RCC 7860 (cell line): ENCODE measurements around the gene FCHO2.
A peak's percentile ranks its signal among the peaks of the same experiment; 100 is the strongest.

Experiments used
- DNase-seq: peaks from one replicate; pipeline ENCODE4 v3.0.0-alpha.2; 2015; ENCODE audit warnings: low spot score
- FAIRE-seq: peaks from 2 replicates; lab custom pipeline; 2012; peaks lifted over from hg19 to GRCh38; lab: Jason Lieb, UNC

The FCHO2 gene

DNA sequence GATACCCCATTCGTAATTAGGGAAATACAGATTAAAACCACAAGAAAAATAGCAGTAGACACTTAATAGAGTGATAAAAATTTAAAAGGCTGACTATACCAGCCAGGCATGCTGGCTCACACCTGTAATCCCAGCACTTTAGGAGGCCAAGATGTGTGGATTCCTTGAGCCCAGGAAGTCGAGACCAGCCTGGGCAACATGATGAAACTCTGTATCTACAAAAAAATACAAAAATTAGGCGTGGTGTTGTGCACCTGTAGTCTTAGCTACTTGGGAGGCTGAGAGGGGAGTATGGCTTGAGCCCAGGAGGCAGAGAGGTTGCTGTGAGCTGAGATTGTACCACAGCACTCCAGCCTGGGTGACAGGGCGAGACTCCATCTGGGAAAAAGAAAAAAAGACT is 72.0 kb downstream of the FCHO2 start:
- DNase-seq (no peak), FAIRE-seq (no peak)

DNA sequence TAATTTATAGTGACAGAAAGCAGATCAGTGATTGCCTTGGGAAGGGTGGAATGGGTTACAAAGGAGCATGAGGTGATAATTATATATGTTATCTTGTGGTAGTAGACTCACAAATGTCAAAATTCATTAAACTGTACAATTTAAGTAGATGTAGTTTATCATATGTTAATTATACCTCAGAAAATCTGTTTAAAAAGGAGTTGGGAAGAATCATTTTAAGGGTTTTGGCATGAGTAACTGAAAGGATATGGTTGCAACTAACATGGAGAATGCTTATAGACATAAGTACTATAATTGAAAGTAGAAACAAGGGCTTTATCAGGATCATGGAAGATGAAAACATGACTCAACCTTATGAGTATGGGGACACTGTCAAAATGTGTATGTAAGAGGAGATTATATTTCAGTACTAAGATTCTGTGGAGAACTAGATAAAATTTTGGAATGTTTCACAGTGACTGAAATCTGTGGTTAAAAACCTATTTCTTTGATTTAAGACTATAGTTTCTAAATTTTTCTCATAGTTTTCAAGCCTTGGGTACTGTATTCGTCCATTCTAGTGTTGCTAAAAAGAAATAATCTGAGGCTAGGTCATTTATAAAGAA is 73.3 kb downstream of the FCHO2 start:
- DNase-seq (no peak), FAIRE-seq (no peak)

DNA sequence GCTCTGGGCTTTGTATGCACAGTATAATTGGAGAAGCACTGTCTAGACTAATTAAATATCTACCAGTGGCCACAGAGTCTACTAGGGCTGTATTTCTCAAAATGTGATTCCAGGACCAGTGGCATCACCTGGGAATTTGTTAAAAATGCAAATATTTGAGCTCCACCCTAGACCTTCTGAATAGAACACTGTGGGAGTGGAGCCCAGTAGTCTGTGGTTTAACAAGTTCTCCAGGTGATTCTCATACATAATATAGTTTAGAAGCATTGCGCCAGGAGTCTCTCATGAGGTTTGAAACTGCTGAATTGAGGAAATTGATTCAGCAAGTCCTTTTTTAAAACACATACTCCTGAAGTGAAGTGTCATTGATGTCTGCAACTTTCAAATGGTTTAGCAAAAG is 74.7 kb downstream of the FCHO2 start:
- FAIRE-seq: no peak
- DNase-seq: no peak

DNA sequence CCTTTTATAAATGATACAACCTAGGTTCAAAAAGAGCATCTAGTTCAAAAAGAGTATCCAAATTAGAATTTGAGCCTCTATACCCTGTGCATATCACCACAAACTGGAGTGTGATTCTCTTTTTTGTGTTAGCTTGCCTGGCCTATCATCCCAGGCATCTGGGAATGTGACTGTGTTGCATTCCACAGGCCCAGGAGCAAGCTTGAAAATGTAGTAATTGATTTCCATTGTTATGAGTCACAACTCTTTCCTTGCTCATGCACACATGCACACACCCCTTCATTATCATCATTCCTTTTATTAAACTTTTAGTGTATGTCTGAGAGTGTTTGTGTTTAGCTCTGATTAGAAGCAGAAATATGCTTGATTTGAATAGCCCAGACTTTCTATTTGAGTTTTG is 75.2 kb downstream of the FCHO2 start:
- DNase-seq (peak; percentile 49), FAIRE-seq (peak; percentile 79)

DNA sequence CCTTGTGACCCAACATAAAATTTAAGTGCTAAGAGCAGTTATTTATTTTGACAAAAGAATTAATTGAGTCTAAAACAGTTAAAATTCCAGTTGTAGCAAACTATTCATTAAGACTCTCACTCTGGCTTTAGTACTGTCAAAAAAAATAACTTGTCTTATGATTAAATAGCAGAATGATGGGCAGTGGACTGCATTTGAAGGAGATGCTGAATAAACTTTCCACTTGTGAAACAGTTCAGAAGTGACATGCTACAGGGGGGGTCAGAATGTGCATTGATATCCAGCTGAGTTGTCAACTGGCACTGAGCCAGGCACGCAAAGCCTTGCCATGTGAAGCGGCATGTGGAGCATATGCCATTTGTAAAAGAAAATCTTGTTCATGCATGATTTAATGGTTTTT is 76.0 kb downstream of the FCHO2 start:
- peak; percentile 20 for FAIRE-seq
- peak; percentile 37 for DNase-seq

DNA sequence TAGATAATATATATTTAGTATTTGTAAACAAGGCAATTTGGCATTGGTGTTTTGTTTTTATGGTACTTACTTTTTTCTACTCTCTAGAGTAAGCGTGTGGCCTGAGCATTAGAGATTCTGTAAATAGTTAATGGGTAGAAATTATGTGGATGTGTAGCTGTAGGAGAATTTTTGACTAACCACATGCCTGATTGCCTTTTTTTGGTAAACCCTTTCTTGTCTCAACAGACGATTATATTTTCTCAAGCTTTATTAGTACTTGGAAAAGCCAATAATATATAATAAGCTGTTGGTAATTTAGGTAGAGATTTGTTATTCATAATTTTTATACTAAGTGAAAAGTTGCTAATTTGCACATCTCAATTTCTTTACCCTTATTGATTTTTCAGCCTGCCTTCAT is 76.8 kb downstream of the FCHO2 start:
- FAIRE-seq: no peak
- DNase-seq: no peak

DNA sequence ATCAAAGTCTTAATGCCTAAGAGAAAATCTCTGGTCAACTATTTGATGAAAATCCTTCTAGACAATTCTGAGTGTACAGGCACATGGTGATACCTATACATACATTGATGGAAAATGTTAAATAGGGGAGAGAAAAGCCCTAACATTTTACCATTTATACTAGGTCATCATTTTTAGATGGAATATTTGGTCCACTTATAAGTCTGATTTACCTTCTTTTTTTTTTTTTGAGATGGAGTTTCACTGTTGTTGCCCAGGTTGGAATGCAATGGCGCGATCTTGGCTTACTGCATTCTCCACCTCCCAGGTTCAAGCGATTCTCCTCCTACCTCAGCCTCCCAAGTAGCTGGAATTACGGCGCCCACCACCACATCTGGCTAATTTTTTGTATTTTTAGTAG is 81.7 kb downstream of the FCHO2 start:
- FAIRE-seq: no peak

DNA sequence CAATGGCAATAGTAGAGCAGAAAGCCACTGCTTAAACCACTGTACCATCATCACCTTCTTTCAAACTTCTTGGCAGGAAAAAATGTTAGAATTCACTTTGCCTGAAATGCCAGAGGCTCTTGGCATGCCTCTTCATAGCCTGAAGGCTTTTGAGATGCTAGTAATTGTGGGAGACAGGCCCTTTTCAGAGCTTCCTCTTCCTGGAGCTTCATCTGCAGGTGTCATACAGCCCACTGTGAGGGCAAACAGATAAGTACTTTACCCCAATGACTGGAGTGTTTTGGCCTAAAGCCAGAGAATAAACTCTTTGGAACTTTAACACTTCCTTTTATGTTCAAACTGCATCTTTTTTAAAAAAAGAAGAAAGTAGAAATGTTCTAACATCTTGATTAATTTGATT is 83.2 kb downstream of the FCHO2 start:
- DNase-seq (no peak), FAIRE-seq (no peak)

More for the DNA sequence above, 81.7 kb downstream of the FCHO2 start:
- DNase-seq: no peak

DNA sequence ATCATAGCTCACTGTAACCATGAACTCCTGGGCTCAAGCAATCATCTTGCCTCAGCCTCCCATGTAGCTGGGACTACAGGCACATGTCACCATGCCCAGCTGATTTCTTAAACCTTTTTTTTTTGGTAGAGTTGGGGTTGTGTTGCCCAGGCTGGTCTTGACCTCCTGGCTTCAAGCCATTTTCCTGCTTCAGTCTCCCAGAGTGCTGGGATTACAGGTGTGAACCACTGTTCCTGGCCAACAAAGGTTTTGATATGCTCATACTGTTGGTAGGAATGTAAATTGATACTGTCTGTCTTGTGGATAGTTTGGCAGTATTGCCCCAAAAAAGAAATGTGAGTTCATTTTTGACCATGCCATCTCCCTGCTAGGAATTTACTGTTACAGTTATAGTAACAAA is 87.2 kb downstream of the FCHO2 start:
- no peak for DNase-seq
- no peak for FAIRE-seq

DNA sequence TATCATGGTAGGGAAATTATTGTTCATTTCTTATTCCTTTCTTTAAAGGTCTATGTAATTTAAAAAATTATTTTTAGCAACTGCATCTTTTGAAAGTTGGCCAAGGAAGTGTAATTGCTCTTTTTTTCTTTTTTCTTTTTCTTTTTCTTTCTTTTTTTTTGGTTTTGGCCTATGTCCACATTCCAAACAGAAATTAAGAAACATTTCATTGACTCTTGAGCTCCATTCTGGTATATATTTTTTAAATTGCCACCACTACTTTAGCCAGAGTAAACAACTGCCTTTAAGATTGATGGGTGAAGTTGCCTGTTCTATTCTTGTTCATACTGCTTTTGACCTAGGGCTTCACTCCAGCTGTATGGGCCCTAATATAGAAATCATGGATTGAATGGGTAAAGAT is 88.7 kb downstream of the FCHO2 start:
- DNase-seq (no peak), FAIRE-seq (no peak)

DNA sequence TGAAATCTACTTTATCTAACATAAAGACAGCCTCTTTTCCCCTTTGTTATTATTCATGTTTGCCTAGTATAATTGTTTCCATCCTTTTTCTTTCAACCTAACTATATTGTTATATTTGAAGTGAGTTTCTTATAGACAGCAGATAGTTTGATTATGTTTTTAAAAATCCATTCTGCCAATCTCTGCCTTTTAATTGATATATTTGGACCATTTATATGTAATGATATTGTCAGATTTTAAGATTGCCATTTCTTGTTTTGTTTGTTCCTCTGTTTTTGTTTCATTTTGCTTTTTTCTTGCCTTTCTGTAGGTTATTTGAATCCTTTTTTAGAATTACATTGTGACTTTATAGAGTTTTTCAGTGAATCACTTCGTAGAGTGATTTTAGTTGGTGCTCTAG is 89.8 kb downstream of the FCHO2 start:
- DNase-seq (no peak), FAIRE-seq (no peak)

DNA sequence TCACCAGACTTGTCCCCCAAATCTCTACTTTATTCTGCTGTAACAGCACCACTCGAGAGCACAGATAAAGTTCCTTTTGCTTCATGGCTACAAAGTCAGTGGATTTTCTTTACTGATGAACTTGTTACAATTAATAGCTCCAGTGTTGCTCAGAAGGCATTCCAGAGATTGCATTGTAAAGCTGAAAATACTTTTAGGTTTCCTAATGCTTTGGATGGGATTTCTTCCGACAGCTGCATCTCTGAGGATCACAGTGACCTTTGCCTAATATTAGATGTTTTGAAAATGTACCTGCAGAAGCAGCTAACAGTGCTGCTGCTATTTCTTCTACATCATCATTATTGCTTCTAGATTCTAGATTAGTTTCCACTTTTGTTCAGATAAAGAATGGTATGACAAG is 105.8 kb downstream of the FCHO2 start:
- DNase-seq (no peak), FAIRE-seq (no peak)

DNA sequence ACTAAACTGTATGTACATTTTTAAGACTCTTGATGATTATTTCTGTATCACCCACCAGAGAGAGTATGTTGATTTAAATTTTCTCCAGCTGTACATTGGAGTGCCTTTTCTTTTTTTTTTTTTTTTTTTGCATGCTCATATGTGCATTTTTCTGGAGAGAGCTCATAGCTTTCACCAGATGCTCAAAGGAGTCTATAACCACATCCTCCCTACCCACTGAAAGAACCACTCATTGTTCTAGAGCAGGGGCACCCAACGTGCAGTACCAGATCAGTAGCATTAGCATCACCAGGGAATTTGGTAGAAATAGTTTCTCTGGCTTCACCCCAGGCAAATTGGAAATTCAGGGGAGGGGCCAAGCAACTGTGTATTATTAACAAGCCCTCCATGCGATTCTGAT is 110.6 kb downstream of the FCHO2 start:
- DNase-seq (no peak), FAIRE-seq (no peak)

DNA sequence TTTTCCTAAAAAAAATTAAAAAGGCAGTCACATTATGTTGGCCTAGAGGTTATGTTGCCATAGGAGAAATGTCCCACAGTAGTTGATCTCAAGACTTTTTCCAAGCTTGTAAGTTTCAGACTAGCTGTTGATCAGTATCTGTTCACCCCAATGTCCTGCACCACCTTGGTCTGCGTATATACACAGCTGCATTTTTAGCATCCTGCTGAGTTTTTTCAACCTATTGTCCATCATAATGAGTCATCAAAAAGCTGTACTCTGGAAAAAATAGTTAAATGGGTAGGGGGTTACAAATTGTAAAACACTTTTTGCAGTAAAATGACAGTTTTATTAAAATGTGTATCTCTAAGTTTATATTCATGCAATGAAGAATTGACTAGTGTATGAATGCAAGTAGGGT is 111.4 kb downstream of the FCHO2 start:
- FAIRE-seq: no peak
- no peak for DNase-seq

DNA sequence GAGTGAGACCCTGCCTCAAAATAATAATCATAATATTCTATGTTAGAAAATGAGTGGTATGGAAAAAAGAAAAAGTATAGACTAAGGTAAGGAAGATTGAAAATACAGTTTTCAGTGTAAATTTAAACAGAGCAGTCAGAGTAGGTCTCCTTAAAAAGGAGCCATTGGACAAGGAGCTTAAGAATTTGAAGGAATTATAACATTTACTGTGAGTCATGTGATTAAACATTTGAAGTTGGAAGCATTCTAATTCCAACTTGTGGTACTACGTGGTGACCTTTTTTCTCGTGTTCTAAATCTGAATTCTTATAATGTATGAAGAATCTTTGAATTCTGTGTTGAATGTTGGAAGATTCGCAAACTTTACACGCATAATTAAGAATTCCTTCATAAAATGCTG is 125.3 kb downstream of the FCHO2 start:
- no peak for FAIRE-seq
- no peak for DNase-seq

DNA sequence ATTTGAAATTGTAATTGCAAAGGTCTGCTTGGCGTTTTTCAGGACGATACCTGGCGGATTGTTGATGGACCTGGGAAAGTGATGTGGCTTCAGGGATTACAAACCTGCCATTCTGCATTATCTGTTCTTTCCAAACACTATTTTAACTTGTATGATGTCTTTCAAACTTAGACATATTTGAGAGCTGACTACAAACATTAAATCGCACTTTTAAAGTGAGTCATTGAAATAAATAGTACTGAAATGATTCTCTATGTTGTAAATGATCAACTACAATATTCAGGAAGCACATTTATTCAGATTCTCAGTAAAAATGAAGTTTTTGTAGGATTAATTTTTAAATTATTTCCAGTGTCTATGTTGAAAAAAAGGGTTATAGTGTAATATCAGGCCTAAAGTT is 132.2 kb downstream of the FCHO2 start:
- DNase-seq (peak; percentile 34), FAIRE-seq (peak; percentile 83)

DNA sequence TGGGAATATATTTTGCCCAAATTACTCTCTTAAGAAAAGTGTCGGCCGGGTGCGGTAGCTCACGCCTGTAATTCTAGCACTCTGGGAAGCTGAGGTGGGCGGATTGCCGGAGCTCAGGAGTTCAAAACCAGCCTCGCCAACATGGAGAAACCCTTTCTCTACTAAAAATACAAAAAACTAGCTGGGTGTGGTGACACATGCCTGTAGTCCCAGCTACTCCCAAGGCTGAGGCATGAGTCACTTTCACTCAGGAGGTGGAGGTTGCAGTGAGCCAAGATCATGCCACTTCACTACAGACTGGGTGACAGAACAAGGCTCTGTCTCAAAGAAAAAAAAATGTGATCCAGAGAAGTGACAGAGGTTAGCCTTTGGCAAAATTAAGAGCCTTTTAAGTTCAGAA is 138.1 kb downstream of the FCHO2 start:
- FAIRE-seq (peak; percentile 60), DNase-seq (peak; percentile 40)

DNA sequence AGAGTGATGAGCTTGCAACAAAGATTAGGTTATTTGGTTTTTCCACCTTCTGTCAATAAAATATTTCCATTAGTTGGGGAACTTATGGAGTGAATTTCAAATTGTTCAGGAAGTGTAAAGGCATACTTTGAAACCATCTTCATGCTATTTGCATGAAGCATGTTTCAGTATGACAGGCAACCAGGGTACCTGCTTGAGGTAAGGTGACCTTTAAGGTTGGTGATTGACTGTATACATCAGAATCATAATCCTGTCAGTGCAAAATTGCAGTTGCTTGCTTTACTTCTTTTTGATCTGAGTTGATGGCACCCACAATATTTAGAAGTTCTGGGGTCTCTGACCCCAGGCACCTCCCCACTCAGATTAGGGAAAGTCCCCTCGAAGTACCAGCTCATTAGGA is 138.6 kb downstream of the FCHO2 start:
- DNase-seq (no peak), FAIRE-seq (no peak)

DNA sequence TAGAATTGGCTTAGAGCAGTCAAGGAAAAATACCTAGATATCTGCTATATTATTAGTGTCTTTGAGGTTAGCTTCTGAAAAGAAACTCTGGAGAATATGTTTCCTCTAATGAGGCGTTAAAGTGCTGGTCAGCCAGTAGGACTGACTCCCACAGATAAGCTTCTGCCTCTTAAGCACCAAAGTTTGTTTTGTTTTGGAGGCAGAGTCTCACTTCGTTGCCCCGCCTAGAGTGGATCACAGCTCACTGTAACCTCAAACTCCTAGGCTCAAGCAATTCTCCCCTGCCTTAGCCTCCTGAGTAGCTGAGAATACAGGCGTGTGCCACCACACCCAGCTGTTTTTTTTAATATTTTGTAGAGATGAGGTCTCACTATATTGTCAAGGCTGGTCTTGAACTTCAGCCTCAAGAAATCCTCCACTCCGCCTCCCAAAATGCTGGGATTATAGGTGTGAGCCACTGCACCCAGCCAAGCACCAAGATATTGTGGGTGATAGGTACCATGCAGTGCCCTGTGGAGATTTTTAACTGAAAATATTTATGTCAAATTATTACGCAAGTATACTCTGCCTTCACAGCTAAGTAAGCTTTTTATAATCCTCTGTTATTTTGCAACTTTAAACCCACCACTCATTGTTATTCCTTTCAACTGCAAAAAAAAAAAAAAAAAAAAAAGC is 139.9 kb downstream of the FCHO2 start:
- FAIRE-seq: no peak

DNA sequence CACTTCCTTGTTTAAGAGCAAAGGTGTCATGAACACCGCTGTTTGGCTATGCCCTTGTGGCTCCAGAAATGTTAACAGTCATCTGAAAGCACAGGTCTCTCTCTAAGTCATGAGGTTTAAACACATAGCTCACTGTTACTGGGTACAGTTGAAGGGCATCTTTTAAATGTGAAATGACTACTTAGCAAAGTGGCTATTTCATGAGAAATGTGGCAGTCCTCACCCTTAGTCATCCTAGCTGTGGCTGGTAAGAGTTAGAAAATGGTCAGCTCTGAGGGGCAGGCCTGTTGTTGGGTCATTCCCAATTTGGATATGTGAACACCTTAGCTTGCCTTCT is 140.4 kb downstream of the FCHO2 start:
- FAIRE-seq (no peak), DNase-seq (no peak)

More for the DNA sequence above, 139.9 kb downstream of the FCHO2 start:
- DNase-seq: no peak

DNA sequence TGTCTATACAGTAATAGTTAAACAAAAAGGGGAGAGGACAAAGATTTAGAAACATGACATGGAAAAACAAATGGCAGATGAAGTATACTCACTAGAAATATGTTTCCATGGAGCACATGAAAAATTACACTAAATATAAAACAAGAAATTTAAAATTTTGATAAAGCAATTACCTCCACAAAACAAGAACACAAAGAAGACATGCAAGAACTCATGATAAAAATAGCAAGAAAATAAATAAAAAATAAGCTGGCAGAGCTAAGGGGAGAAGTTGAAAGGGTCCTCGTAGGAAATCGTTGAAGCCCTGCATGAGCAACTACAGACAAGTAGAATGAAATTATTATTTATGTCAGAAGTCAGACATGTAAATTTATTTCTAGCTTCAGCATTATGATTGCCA is 141.9 kb downstream of the FCHO2 start:
- no peak for FAIRE-seq
- DNase-seq: no peak

DNA sequence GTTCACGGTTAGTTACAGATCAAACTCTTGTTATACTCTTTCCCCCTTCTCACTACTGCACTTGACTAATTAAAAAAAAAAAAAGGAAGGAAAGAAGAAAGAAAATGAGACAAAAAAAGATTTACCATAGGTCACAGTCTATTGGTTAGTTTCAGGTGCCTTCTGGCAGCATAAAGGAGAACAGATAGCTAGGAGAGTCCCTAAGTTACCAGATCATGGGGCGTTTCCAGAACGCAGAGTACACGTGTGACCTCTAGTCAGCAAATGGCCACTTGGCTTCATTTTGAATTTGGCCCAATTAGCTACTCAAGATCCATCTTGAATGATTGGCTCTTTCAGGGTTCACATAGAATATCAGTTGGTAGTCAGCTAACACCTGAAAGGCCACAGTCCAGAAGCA is 144.3 kb downstream of the FCHO2 start:
- DNase-seq (no peak), FAIRE-seq (no peak)

DNA sequence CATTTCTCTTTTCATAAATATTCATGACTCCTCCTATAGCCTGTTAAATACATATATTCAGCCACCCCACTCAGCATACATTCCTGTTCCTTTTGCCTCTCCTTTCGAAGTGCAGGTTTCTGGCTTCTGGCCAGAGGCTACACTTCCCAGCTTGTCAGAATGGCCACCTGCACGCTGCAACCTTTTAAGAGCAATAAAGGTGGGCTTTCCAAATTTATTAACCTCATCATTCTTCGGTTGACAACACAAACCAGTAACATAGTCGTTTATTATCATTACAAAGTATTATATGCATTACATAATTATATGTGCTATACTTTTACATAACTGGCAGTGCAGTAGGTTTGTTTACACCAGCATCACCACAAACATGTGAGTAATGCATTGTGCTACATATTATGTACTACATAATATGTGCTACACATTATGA is 148.0 kb downstream of the FCHO2 start:
- DNase-seq: no peak

More for the DNA sequence above, 148.0 kb downstream of the FCHO2 start:
- FAIRE-seq: no peak
